Activated naive CD8-positive, alpha-beta T cell treated with anti-CD3 and anti-CD28 coated beads, Interleukin-2, amount 10 ng/mL, durations not matched to agents 7 days and 5 days (primary cell): ENCODE results near the gene CROCC2. TPM values are rescaled to one million over a fixed set of nuclear protein-coding genes. Genes with fewer than 3 reads are reported as not detected.
A peak's percentile ranks its signal among the peaks of the same experiment; 100 is the strongest.

ENCODE experiments used
- ATAC-seq: fragments of 150-1000 bp; cut with Tn5 transposase; one replicate; pipeline ENCODE4 v1.10.0; 2021; ENCODE audit warnings: low read depth, moderate library complexity
- POLR2A ChIA-PET: fragments of 350-600 bp; sonication (Branson Sonifier 250); formaldehyde crosslinking; loops from one replicate; lab custom pipeline; 2021; ENCODE audit warnings: antibody characterized with exemption; lab: Charles Lee
- DNase-seq: peaks from one replicate; pipeline ENCODE4 v3.0.0; 2021
- H3K27ac Mint-ChIP-seq: one replicate; pipeline ENCODE4 v1.8.0; 2022; ENCODE audit warnings: mild to moderate bottlenecking, mixed read lengths
- H3K27me3 Mint-ChIP-seq: one replicate; pipeline ENCODE4 v1.8.0; 2022; ENCODE audit warnings: mild to moderate bottlenecking, moderate library complexity, mixed read lengths
- H3K36me3 Mint-ChIP-seq: one replicate; pipeline ENCODE4 v1.8.0; 2021; ENCODE audit warnings: mild to moderate bottlenecking, mixed read lengths
- H3K4me1 Mint-ChIP-seq: one replicate; pipeline ENCODE4 v1.8.0; 2021; ENCODE audit warnings: mixed read lengths
- H3K4me3 Mint-ChIP-seq: one replicate; pipeline ENCODE4 v1.8.0; 2022; ENCODE audit warnings: mild to moderate bottlenecking, moderate library complexity, mixed read lengths
- H3K9me3 Mint-ChIP-seq: one replicate; pipeline ENCODE4 v1.8.0; 2021; ENCODE audit warnings: mixed read lengths
- total RNA-seq, 2 experiments: library from RNA; stranded (reverse); gene quantifications; one replicate each; pipeline ENCODE4 v1.2.3, GENCODE V29; 2021

Gene CROCC2
- total RNA-seq, 2 experiments from 2014 or later: not detected

DNA sequence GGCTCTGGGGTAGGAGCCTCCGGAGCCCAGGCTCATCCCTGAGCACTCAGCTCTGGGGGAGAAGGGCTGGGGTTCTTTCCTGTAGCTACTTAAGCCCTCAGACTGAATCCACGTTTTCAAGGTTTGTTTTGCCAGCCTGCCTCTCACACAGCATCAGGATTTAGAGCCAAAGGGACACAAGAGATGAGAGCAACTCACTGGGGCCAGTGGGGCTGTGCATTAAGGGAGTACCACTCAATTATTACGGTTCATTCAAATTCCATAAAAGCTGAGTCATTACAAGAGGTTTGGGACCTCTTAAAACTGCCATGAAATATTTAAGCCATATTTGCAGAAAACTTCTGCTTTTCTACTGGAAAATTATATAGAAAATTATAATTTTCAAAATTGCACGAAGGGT is 75.1 kb downstream of the CROCC2 start:
- Mint-ChIP-seq H3K9me3 (no peaks in the 10 kb centered on the region), H3K4me3 (no peak overlapping the region), H3K4me1 (peaks cover 1% of the 10 kb centered on the region), H3K36me3 (no peaks in the 10 kb centered on the region), H3K27ac (no peak overlapping the region), H3K27me3 (peaks cover 7% of the 10 kb centered on the region)
- DNase-seq (no peak), ATAC-seq (no peak)
- POLR2A ChIA-PET: no interaction called here

DNA sequence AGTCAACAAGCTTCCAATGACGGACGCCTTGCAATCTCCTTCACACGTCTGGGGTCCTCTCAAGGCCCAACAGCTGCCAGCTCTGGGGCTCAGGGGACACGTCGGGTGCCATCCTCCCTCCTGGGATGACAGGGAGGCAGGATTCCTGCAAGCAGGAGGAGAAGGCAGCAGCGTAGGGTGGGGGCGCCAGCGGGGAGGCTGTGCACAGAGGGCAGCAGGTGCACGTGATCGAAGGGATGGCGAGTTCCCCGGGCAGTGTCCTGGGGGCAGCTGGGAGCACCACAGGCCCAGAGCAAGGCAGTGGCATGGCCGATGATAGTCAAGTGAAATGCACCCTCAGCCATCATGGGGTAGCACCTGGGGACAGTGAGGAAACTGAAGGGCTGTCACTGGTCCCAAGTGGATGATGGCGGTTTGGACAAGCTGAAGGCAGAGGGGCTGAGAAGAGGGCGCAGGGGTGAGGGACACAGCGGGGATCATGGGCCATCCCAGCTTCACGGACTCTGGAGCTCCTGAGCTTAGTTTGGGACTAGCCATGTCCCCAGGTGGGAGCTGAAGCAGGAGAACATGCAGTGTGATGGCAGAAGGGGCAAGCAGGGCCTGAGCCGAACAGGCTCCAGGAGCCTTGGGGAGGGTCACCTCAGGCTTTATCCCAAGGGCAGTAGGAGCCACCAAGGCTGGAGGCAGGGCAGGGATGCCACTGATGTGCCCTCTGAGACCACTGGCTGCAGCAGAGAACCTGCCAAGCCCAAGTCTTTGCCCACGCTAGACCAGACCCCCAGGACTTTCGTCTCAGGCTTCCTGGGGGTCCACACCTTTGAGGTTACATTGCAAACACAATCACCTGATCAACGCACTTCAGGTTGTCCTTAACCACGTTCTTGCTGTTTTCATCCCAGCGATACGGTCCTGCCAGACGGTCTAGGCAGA is 76.0 kb downstream of the CROCC2 start:
- H3K9me3 Mint-ChIP-seq: no peaks in the 10 kb centered on the region
- POLR2A ChIA-PET: interaction anchor here (1.3 kb wide), 1 partner anchor 16 kb away, joined by 3 read pairs; the partner anchor contains the start of gene SNED1
- no peak overlapping the region for H3K27ac Mint-ChIP-seq
- H3K4me3 Mint-ChIP-seq: no peak overlapping the region
- peak; percentile 22 for DNase-seq
- H3K27me3 Mint-ChIP-seq: peaks cover 7% of the 10 kb centered on the region
- peaks cover 1% of the 10 kb centered on the region for H3K4me1 Mint-ChIP-seq
- ATAC-seq: no peak
- H3K36me3 Mint-ChIP-seq: no peaks in the 10 kb centered on the region

GRCh38 chr2:240982821-240983281 is 76.7 kb downstream of the CROCC2 start:
- Mint-ChIP-seq H3K9me3 (no peaks in the 10 kb centered on the region), H3K4me1 (peaks cover 1% of the 10 kb centered on the region), H3K36me3 (no peaks in the 10 kb centered on the region), H3K27me3 (peaks cover 7% of the 10 kb centered on the region), H3K4me3 (no peak overlapping the region), H3K27ac (no peak overlapping the region)
- no peak for ATAC-seq
- no peak for DNase-seq
- POLR2A ChIA-PET: interaction anchor here (0.9 to 1.3 kb wide), 2 partner anchors 16 to 33 kb away, joined by 3 read pairs; partner anchors contain the start of gene SNED1

GRCh38 chr2:240983361-240983995 is 77.3 kb downstream of the CROCC2 start:
- peaks cover 1% of the 10 kb centered on the region for H3K4me1 Mint-ChIP-seq
- POLR2A ChIA-PET: interaction anchor here (0.9 to 1.3 kb wide), 2 partner anchors 15 to 33 kb away, joined by 3 read pairs; partner anchors contain the start of gene SNED1
- DNase-seq: peak; percentile 72
- ATAC-seq: peak; percentile 90
- peaks cover 7% of the 10 kb centered on the region for H3K27me3 Mint-ChIP-seq
- H3K9me3 Mint-ChIP-seq: no peaks in the 10 kb centered on the region
- no peak overlapping the region for H3K4me3 Mint-ChIP-seq
- no peaks in the 10 kb centered on the region for H3K36me3 Mint-ChIP-seq
- H3K27ac Mint-ChIP-seq: no peak overlapping the region

- no peak overlapping the region for H3K4me3 Mint-ChIP-seq
- no peaks in the 10 kb centered on the region for H3K36me3 Mint-ChIP-seq
- no peak overlapping the region for H3K27ac Mint-ChIP-seq
- DNase-seq (peak; percentile 27), ATAC-seq (no peak)
- POLR2A ChIA-PET: interaction anchor here (0.9 kb wide), 1 partner anchor 34 kb away, joined by 3 read pairs; no protein-coding TSS in a partner anchor
- H3K9me3 Mint-ChIP-seq: no peaks in the 10 kb centered on the region
- H3K4me1 Mint-ChIP-seq: peaks cover 1% of the 10 kb centered on the region
- H3K27me3 Mint-ChIP-seq: peaks cover 7% of the 10 kb centered on the region
Observed at GRCh38 chr2:240983996-240984498, 77.9 kb downstream of the CROCC2 start.

- Mint-ChIP-seq H3K27ac (no peak overlapping the region), H3K9me3 (no peaks in the 10 kb centered on the region), H3K36me3 (no peaks in the 10 kb centered on the region), H3K4me3 (no peak overlapping the region), H3K27me3 (peaks cover 6% of the 10 kb centered on the region), H3K4me1 (peaks cover 1% of the 10 kb centered on the region)
- peak; percentile 22 for DNase-seq
- ATAC-seq: no peak
- POLR2A ChIA-PET: no interaction called here
Observed at GRCh38 chr2:240985881-240986786, 80.0 kb downstream of the CROCC2 start.

DNA sequence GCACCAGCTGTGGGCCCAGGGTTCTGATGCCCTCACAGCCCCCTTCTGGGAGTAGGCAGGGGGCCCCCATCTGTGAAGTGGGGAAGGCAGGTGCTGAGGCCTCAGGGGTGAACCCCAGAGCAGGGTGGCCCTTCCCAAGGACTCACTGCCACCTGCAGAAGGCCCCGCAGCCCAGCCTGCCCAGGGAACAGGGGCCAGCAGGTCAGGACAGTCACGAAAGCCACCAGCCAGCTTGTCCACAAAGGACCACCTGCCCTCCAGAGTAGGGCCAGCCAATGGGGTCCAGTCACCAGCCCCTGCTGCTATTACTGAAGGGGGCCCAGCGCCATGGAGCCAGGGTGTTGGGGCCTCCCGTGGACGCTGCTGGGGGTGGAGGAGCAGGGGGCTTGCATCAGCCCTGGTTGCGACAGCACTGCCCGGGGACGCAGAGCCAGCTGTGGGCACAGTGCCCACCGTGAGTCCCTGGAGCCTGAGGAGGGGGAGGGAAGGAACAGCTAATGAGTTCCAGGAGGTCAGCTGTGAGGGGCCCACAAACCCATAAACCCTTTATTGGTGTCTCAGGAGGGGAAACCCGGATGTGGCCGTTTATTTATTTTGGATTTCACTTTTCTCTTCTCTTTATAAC is 80.8 kb downstream of the CROCC2 start:
- Mint-ChIP-seq H3K4me3 (no peak overlapping the region), H3K9me3 (no peaks in the 10 kb centered on the region), H3K27me3 (peaks cover under 1% of the 10 kb centered on the region), H3K4me1 (peaks cover 1% of the 10 kb centered on the region), H3K27ac (no peak overlapping the region), H3K36me3 (no peaks in the 10 kb centered on the region)
- peak; percentile 24 for DNase-seq
- ATAC-seq: no peak
- POLR2A ChIA-PET: no interaction called here

- POLR2A ChIA-PET: no interaction called here
- ATAC-seq: no peak
- H3K4me3 Mint-ChIP-seq: no peak overlapping the region
- peaks cover 1% of the 10 kb centered on the region for H3K4me1 Mint-ChIP-seq
- H3K36me3 Mint-ChIP-seq: no peaks in the 10 kb centered on the region
- no peaks in the 10 kb centered on the region for H3K9me3 Mint-ChIP-seq
- no peaks in the 10 kb centered on the region for H3K27me3 Mint-ChIP-seq
- no peak for DNase-seq
- no peak overlapping the region for H3K27ac Mint-ChIP-seq
Observed at GRCh38 chr2:240987588-240987987, 81.5 kb downstream of the CROCC2 start.

- DNase-seq: no peak
- POLR2A ChIA-PET: no interaction called here
- Mint-ChIP-seq H3K27ac (no peak overlapping the region), H3K4me1 (no peaks in the 10 kb centered on the region), H3K27me3 (no peaks in the 10 kb centered on the region), H3K9me3 (no peaks in the 10 kb centered on the region), H3K36me3 (no peaks in the 10 kb centered on the region), H3K4me3 (no peak overlapping the region)
- no peak for ATAC-seq
Observed at GRCh38 chr2:240988146-240988545, 82.0 kb downstream of the CROCC2 start.

- Mint-ChIP-seq H3K36me3 (no peaks in the 10 kb centered on the region), H3K27me3 (no peaks in the 10 kb centered on the region), H3K4me1 (no peaks in the 10 kb centered on the region), H3K9me3 (no peaks in the 10 kb centered on the region), H3K27ac (no peak overlapping the region), H3K4me3 (no peak overlapping the region)
- POLR2A ChIA-PET: no interaction called here
- peak; percentile 21 for DNase-seq
- ATAC-seq: no peak
Observed at GRCh38 chr2:240988571-240989271, 82.6 kb downstream of the CROCC2 start.

DNA sequence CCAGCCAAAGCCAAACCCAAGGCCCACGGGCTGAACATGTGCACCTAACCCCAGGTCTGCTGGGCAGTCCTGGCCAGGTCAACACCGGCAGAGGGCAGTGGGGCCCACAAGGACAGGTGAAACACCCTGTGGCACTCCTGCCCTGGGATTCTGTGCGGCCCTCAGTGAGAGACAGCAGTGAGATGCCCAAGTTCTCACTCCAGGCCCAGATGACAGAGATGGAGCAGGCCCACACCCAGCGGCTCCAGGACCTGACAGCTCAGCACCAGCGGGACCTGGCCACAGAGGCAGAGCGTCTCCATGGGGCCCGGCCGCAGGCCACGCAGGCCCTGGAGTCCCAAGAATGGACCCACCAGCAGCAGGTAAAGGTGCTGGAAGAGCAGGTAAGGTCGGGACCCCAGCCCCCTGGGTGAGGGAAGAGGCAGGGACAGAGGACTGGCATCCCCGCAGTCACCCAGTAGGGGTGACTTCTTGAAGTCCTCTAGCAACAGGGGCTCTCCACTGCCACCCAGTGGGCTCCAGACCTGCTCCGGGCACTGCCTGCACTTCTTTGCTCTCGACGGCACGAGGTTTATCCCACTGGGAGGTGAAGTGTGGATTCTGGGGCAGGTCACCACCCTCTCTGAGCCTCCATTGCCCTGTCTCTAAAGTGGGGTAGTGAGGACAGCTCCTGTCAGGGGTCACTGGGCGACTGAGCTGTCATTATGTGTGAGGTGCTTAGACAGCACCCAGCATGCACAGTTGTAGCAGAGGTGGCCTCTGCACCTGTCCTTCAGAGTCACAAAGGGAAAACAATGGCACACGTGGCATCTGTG is 83.5 kb downstream of the CROCC2 start:
- Mint-ChIP-seq H3K4me1 (no peaks in the 10 kb centered on the region), H3K27me3 (no peaks in the 10 kb centered on the region), H3K9me3 (no peaks in the 10 kb centered on the region), H3K27ac (no peak overlapping the region), H3K4me3 (no peak overlapping the region), H3K36me3 (no peaks in the 10 kb centered on the region)
- POLR2A ChIA-PET: no interaction called here
- ATAC-seq (no peak), DNase-seq (peak; percentile 29)
